Fibroblast of mammary gland (primary cell): ENCODE measurements around the gene FHOD3.

ENCODE experiments used
- DNase-seq: peaks from one replicate; pipeline ENCODE4 v3.0.0-alpha.2; 2010; ENCODE audit warnings: low read depth
- H3K4me3 ChIP-seq: 2 replicates; pipeline ENCODE4 v1.5.1; 2011; ENCODE audit warnings: low read depth, mild to moderate bottlenecking, low read length, moderate library complexity; ENCODE audit not compliant: control insufficient read depth
- CTCF ChIP-seq: conservative IDR thresholded peaks from 2 replicates; pipeline ENCODE4 v1.5.1; 2011; ENCODE audit warnings: low read depth, low read length, inconsistent platforms; ENCODE audit not compliant: control insufficient read depth, insufficient read depth

The FHOD3 gene

GRCh38 chr18:36279001-36279400 lies 18.5 kb upstream of the FHOD3 start:
- DNase-seq = no peak
- no peak for TF ChIP-seq CTCF
- H3K4me3 ChIP-seq = no peak overlapping the region

- TF ChIP-seq CTCF = no peak
- no peak for DNase-seq
- no peak overlapping the region for H3K4me3 ChIP-seq
These were observed 15.6 kb upstream of the FHOD3 start for GRCh38 chr18:36281936-36282335.

- no peak for DNase-seq
- TF ChIP-seq CTCF = no peak
- H3K4me3 ChIP-seq = no peak overlapping the region
These were observed 14.1 kb upstream of the FHOD3 start for GRCh38 chr18:36283448-36283847.

GRCh38 chr18:36284268-36284667 lies 13.2 kb upstream of the FHOD3 start:
- no peak overlapping the region for H3K4me3 ChIP-seq
- TF ChIP-seq CTCF = no peak
- no peak for DNase-seq

- TF ChIP-seq CTCF = peak; percentile 97
- H3K4me3 ChIP-seq = no peak overlapping the region
- DNase-seq = peak; percentile 74
These were observed 12.7 kb upstream of the FHOD3 start for GRCh38 chr18:36284671-36285295.

- no peak for DNase-seq
- TF ChIP-seq CTCF = no peak
- no peak overlapping the region for H3K4me3 ChIP-seq
These were observed 9.9 kb upstream of the FHOD3 start for GRCh38 chr18:36287653-36288052.

GRCh38 chr18:36288689-36289088 lies 8.8 kb upstream of the FHOD3 start:
- no peak for DNase-seq
- no peak for TF ChIP-seq CTCF
- no peak overlapping the region for H3K4me3 ChIP-seq
